GM12878 (cell line): ENCODE data around the gene SIGMAR1. TPM values are rescaled to one million over a fixed set of nuclear protein-coding genes. Genes with fewer than 3 reads are reported as not detected.

ENCODE experiments used
- ATAC-seq: fragments of 200-7000 bp; cut with Tn5 transposase; 3 replicates; pipeline ENCODE4 v1.9.1; 2020; ENCODE audit warnings: mild to moderate bottlenecking, moderate library complexity
- BruUV-seq: library from RNA; stranded (reverse); fragments of 400-500 nt; replicated peaks from 2 replicates; lab custom pipeline; 2021; lab: Mats Ljungman, UMichigan
- CTCF ChIA-PET: fragments of 300-600 bp; sonication (Branson Sonifier 250); formaldehyde crosslinking; extraction: SDS; loops from one replicate; lab custom pipeline; 2021; ENCODE audit warnings: inconsistent platforms; lab: Yijun Ruan, JAX
- POLR2A ChIA-PET: fragments of 350-600 bp; formaldehyde crosslinking; extraction: SDS; loops from one replicate; lab custom pipeline; 2021; ENCODE audit warnings: inconsistent platforms; lab: Charles Lee
- RAD21 ChIA-PET: fragments of 300-600 bp; sonication (Branson Sonifier 250); formaldehyde crosslinking; loops from one replicate; lab custom pipeline; 2023; ENCODE audit warnings: antibody characterized with exemption; ENCODE audit not compliant: unreplicated experiment; lab: Charles Lee
- SMC1A ChIA-PET: fragments of 300-600 bp; sonication (Branson Sonifier 250); formaldehyde crosslinking; loops from one replicate; lab custom pipeline; 2023; ENCODE audit not compliant: unreplicated experiment, uncharacterized antibody; lab: Charles Lee
- DNase-seq: peaks from one replicate; pipeline ENCODE4 v3.0.0-alpha.2; 2011; ENCODE audit warnings: low read depth, low spot score
- FAIRE-seq: peaks from 3 replicates; lab custom pipeline; 2011; peaks lifted over from hg19 to GRCh38; lab: Jason Lieb, UNC
- H2AFZ ChIP-seq: 2 replicates; pipeline ENCODE4 v1.6.0; 2011; ENCODE audit warnings: low read depth, low read length, control low read depth; ENCODE audit not compliant: control insufficient read depth
- H3K27ac ChIP-seq: 2 replicates; pipeline ENCODE4 v1.5.1; 2011; ENCODE audit warnings: control low read depth; ENCODE audit not compliant: control insufficient read depth, insufficient read depth
- H3K27me3 ChIP-seq, 2 experiments: replicated peaks in 1 of 2; 2 replicates each; pipeline versions ENCODE4 v1.6.0 to v1.6.1; 2011; ENCODE audit warnings: low read length in 1 of 2; ENCODE audit not compliant: control insufficient read depth in 2 of 2, insufficient read depth in 2 of 2
- H3K36me3 ChIP-seq, 2 experiments: 2 replicates each; pipeline ENCODE4 v1.5.1; 2011; ENCODE audit warnings: low read length in 1 of 2; ENCODE audit not compliant: control insufficient read depth in 2 of 2, insufficient read depth in 2 of 2
- H3K4me1 ChIP-seq: 2 replicates; pipeline ENCODE4 v1.6.1; 2011; ENCODE audit warnings: mild to moderate bottlenecking, low read length, moderate library complexity, mixed read lengths; ENCODE audit not compliant: control insufficient read depth, insufficient read depth
- H3K4me2 ChIP-seq: 2 replicates; pipeline ENCODE4 v1.6.0; 2011; ENCODE audit warnings: control low read depth; ENCODE audit not compliant: control insufficient read depth, insufficient read depth
- H3K4me3 ChIP-seq: fragments of 200-600 bp; sonication (generic); 2 replicates; pipeline ENCODE4 v1.5.1; 2016
- H3K79me2 ChIP-seq: 2 replicates; pipeline ENCODE4 v1.6.0; 2011; ENCODE audit warnings: low read length; ENCODE audit not compliant: control insufficient read depth, insufficient read depth
- H3K9ac ChIP-seq: 2 replicates; pipeline ENCODE4 v1.8.0; 2011; ENCODE audit warnings: low read length, control low read depth, mixed read lengths; ENCODE audit not compliant: control insufficient read depth, insufficient read depth
- H3K9me3 ChIP-seq: replicated peaks from 3 replicates; pipeline ENCODE4 v1.5.1; 2011; ENCODE audit warnings: mild to moderate bottlenecking, low read length; ENCODE audit not compliant: control insufficient read depth, insufficient read depth
- H4K20me1 ChIP-seq: 2 replicates; pipeline ENCODE4 v1.6.0; 2011; ENCODE audit not compliant: control insufficient read depth, insufficient read depth
- ATF7 ChIP-seq: fragments of 450-650 bp; IDR thresholded peaks from 2 replicates; pipeline ENCODE4 v1.6.1; 2016; ENCODE audit warnings: low read depth, mild to moderate bottlenecking
- CHD4 ChIP-seq: fragments of 200-600 bp; sonication (generic); IDR thresholded peaks from 2 replicates; pipeline ENCODE4 v1.6.1; 2016; ENCODE audit warnings: mild to moderate bottlenecking
- GATAD2B ChIP-seq: fragments of 450-650 bp; conservative IDR thresholded peaks from 2 replicates; pipeline ENCODE4 v1.6.1; 2017; ENCODE audit warnings: low read depth, mild to moderate bottlenecking, moderate library complexity
- IKZF2 ChIP-seq, 2 experiments: fragments of 450-650 bp; IDR thresholded peaks; 2 replicates each; pipeline ENCODE4 v1.6.1; 2017; ENCODE audit warnings: mild to moderate bottlenecking in 2 of 2, moderate library complexity in 2 of 2
- MEF2B ChIP-seq: fragments of 450-650 bp; IDR thresholded peaks from 2 replicates; pipeline ENCODE4 v1.6.1; 2018; ENCODE audit warnings: mild to moderate bottlenecking, moderate library complexity; ENCODE audit not compliant: partially characterized antibody, poor library complexity, severe bottlenecking
- MXI1 ChIP-seq: fragments of 150-350 bp; IDR thresholded peaks from 2 replicates; pipeline ENCODE4 v1.6.1; 2011; ENCODE audit warnings: low read depth, mild to moderate bottlenecking, inconsistent platforms, low read length, improper control_type of control experiment
- NBN ChIP-seq: fragments of 450-650 bp; IDR thresholded peaks from 2 replicates; pipeline ENCODE4 v1.6.1; 2016
- NFYA ChIP-seq: IDR thresholded peaks from 2 replicates; pipeline ENCODE4 v1.6.1; 2011; ENCODE audit warnings: low read depth, mild to moderate bottlenecking, low read length, improper control_type of control experiment, borderline replicate concordance
- NFYB ChIP-seq: IDR thresholded peaks from 2 replicates; pipeline ENCODE4 v1.6.1; 2011; ENCODE audit warnings: low read depth, mild to moderate bottlenecking, low read length, improper control_type of control experiment, moderate library complexity; ENCODE audit not compliant: insufficient read depth
- NR2C1 ChIP-seq: fragments of 450-650 bp; IDR thresholded peaks from 2 replicates; pipeline ENCODE4 v1.6.1; 2017; ENCODE audit warnings: antibody characterized with exemption, mild to moderate bottlenecking, moderate library complexity
- RAD51 ChIP-seq: fragments of 450-650 bp; IDR thresholded peaks from 2 replicates; pipeline ENCODE4 v1.6.1; 2016; ENCODE audit warnings: moderate library complexity, mild to moderate bottlenecking, inconsistent platforms
- SIX5 ChIP-seq: IDR thresholded peaks from 2 replicates; pipeline ENCODE4 v1.6.1; 2011; ENCODE audit warnings: mild to moderate bottlenecking, low read depth, low read length, moderate library complexity; ENCODE audit not compliant: severe bottlenecking
- TCF12 ChIP-seq: IDR thresholded peaks from 2 replicates; pipeline ENCODE4 v1.6.1; 2011; ENCODE audit warnings: low read depth, mild to moderate bottlenecking, low read length
- ZNF622 ChIP-seq: fragments of 450-650 bp; IDR thresholded peaks from 2 replicates; pipeline ENCODE4 v1.6.1; 2017; ENCODE audit warnings: mild to moderate bottlenecking, inconsistent platforms
- WGBS: methylation state at CpG from one replicate; pipeline ENCODE4 v1.1.6; 2016; ENCODE audit warnings: low lambda C conversion rate; ENCODE audit not compliant: insufficient replicate concordance, insufficient coverage; ENCODE audit errors: missing lambda C conversion rate; 5-methylcytosine and 5-hydroxymethylcytosine counted together
- in situ Hi-C: fragments of 300-500 bp; cut with MboI; formaldehyde crosslinking; loops from 9 replicates; pipeline ENCODE4 v1.14.3; 2018; ENCODE audit warnings: mixed read lengths
- intact Hi-C: fragments of 100-400 bp; cut with micrococcal nuclease; formaldehyde crosslinking; loops from one replicate; pipeline ENCODE4 v1.14.2; 2022; ENCODE audit not compliant: unreplicated experiment
- polyA plus RNA-seq, 11 experiments: library from polyadenylated mRNA; depleted of rRNA in 4 of 11; unstranded in 6 of 11; stranded (reverse) in 5 of 11; fragments of >200 nt; fragmentation: Nextera tagmentation in 4 of 11; fragmentation: Illumina TruSeq in 1 of 11; extraction: Ambion mirVana in 4 of 11; extraction: Trizol in 1 of 11; gene quantifications; 1 replicate in 1 of 11; 2 replicates in 10 of 11; pipeline versions ENCODE4 v1.2.1 to v1.2.3, GENCODE V29; 2011 to 2016; ENCODE audit warnings: inconsistent platforms in 2 of 11, missing spikeins in 2 of 11, low read depth in 1 of 11
- total RNA-seq, 4 experiments: library from RNA; depleted of rRNA in 3 of 4; stranded (reverse); fragments of >200 nt in 3 of 4; fragmentation: Illumina TruSeq in 1 of 4; extraction: Trizol in 1 of 4; gene quantifications; 2 replicates each; pipeline versions ENCODE4 v1.2.1 to v1.2.3, GENCODE V29; 2013 to 2021
- TF ChIP-seq, protein P1 (sequence below): fragments of 450-650 bp; IDR thresholded peaks from 2 replicates; pipeline ENCODE4 v1.6.1; 2016; ENCODE audit warnings: mild to moderate bottlenecking
- TF ChIP-seq, protein P2 (sequence below): fragments of 450-650 bp; IDR thresholded peaks from 2 replicates; pipeline ENCODE4 v1.6.1; 2016; ENCODE audit warnings: mild to moderate bottlenecking, moderate library complexity, borderline replicate concordance

Gene SIGMAR1
- total and polyA plus RNA-seq, 10 of the 15 experiments (the other 5 are each of a cell fraction or from before 2014, with no cell fraction given): 7.1 to 133 (median 69.5) TPM

GRCh38 chr9:34648673-34649072 is 11.1 kb upstream of the SIGMAR1 start:
- FAIRE-seq: no peak
- POLR2A ChIA-PET: interaction anchor here (0.6 to 3.4 kb wide), 4 partner anchors 8 to 455 kb away, joined by 3 to 25 read pairs (median 4); partner anchors contain the start of gene SIGMAR1
- TF ChIP-seq CHD4: no peak
- TF ChIP-seq MXI1: no peak
- no peak for TF ChIP-seq NR2C1
- TF ChIP-seq MEF2B: no peak
- TF ChIP-seq IKZF2 (IDR thresholded peaks at IDR 0.05): no peak
- no peak for TF ChIP-seq NFYA
- no peak for TF ChIP-seq RAD51
- no peak for TF ChIP-seq NFYB
- no peak for TF ChIP-seq NBN
- TF ChIP-seq, protein P1, sequence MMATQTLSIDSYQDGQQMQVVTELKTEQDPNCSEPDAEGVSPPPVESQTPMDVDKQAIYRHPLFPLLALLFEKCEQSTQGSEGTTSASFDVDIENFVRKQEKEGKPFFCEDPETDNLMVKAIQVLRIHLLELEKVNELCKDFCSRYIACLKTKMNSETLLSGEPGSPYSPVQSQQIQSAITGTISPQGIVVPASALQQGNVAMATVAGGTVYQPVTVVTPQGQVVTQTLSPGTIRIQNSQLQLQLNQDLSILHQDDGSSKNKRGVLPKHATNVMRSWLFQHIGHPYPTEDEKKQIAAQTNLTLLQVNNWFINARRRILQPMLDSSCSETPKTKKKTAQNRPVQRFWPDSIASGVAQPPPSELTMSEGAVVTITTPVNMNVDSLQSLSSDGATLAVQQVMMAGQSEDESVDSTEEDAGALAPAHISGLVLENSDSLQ: no peak
- no peak for TF ChIP-seq GATAD2B
- no peak for TF ChIP-seq TCF12
- TF ChIP-seq, protein P2, sequence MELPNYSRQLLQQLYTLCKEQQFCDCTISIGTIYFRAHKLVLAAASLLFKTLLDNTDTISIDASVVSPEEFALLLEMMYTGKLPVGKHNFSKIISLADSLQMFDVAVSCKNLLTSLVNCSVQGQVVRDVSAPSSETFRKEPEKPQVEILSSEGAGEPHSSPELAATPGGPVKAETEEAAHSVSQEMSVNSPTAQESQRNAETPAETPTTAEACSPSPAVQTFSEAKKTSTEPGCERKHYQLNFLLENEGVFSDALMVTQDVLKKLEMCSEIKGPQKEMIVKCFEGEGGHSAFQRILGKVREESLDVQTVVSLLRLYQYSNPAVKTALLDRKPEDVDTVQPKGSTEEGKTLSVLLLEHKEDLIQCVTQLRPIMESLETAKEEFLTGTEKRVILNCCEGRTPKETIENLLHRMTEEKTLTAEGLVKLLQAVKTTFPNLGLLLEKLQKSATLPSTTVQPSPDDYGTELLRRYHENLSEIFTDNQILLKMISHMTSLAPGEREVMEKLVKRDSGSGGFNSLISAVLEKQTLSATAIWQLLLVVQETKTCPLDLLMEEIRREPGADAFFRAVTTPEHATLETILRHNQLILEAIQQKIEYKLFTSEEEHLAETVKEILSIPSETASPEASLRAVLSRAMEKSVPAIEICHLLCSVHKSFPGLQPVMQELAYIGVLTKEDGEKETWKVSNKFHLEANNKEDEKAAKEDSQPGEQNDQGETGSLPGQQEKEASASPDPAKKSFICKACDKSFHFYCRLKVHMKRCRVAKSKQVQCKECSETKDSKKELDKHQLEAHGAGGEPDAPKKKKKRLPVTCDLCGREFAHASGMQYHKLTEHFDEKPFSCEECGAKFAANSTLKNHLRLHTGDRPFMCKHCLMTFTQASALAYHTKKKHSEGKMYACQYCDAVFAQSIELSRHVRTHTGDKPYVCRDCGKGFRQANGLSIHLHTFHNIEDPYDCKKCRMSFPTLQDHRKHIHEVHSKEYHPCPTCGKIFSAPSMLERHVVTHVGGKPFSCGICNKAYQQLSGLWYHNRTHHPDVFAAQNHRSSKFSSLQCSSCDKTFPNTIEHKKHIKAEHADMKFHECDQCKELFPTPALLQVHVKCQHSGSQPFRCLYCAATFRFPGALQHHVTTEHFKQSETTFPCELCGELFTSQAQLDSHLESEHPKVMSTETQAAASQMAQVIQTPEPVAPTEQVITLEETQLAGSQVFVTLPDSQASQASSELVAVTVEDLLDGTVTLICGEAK: no peak
- no peak for TF ChIP-seq ZNF622
- no peak for TF ChIP-seq ATF7
- no peak for TF ChIP-seq SIX5
- TF ChIP-seq, all 136 proteins: peak for 0
- no TSS peak for BruUV-seq
- H3K9ac ChIP-seq: no peak overlapping the region
- H3K79me2 ChIP-seq: peaks cover 17% of the 10 kb centered on the region
- H3K4me3 ChIP-seq: no peak overlapping the region
- peaks cover 2 to 13% of the 10 kb centered on the region in 2 experiments; a peak in 3 of 4 replicates for H3K36me3 ChIP-seq
- DNase-seq (no peak), ATAC-seq (no peak)
- in situ Hi-C loops (no loop called here), intact Hi-C loops (no loop called here)
- no peak overlapping the region for H3K4me2 ChIP-seq
- H2AFZ ChIP-seq: no peak overlapping the region
- no peaks in the 10 kb centered on the region for H3K9me3 ChIP-seq
- ChIA-PET RAD21 (interaction anchor here (0.6 to 3.0 kb wide), 3 partner anchors 11 to 14 kb away, joined by 3 to 14 read pairs (median 5); partner anchors contain the start of gene SIGMAR1), CTCF (interaction anchor here (4.0 to 5.9 kb wide), 2 partner anchors 13 to 15 kb away, joined by 23 to 103 read pairs; partner anchors contain the start of gene SIGMAR1), SMC1A (no interaction called here)
- H3K27me3 ChIP-seq: no peaks in the 10 kb centered on the region
- H3K27ac ChIP-seq: no peak overlapping the region
- 86% methylated on average over 8 of the region's 8 CpGs for WGBS
- peaks cover 19% of the 10 kb centered on the region for H3K4me1 ChIP-seq
- no peaks in the 10 kb centered on the region; the same call in 1 of the 2 replicates for H4K20me1 ChIP-seq
